ENCODE results near the gene PRRX2.

GRCh38 chr9:129628709-129629108, 36.7 kb upstream of the PRRX2 start:
- no peak for TF ChIP-seq EZH2 (IDR thresholded peaks at IDR 0.05; ENCODE audit: borderline replicate concordance, insufficient read depth, low read depth, low read length, poor library complexity, severe bottlenecking)
- TF ChIP-seq, protein P1, sequence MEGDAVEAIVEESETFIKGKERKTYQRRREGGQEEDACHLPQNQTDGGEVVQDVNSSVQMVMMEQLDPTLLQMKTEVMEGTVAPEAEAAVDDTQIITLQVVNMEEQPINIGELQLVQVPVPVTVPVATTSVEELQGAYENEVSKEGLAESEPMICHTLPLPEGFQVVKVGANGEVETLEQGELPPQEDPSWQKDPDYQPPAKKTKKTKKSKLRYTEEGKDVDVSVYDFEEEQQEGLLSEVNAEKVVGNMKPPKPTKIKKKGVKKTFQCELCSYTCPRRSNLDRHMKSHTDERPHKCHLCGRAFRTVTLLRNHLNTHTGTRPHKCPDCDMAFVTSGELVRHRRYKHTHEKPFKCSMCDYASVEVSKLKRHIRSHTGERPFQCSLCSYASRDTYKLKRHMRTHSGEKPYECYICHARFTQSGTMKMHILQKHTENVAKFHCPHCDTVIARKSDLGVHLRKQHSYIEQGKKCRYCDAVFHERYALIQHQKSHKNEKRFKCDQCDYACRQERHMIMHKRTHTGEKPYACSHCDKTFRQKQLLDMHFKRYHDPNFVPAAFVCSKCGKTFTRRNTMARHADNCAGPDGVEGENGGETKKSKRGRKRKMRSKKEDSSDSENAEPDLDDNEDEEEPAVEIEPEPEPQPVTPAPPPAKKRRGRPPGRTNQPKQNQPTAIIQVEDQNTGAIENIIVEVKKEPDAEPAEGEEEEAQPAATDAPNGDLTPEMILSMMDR (IDR thresholded peaks at IDR 0.05): no peak
